GM21619 (cell line): ENCODE measurements around the gene SOST.

Experiments used
- ATAC-seq: cut with Tn5 transposase; IDR thresholded peaks from one replicate; pipeline ENCODE4 v1.9.1; 2021; ENCODE audit not compliant: unreplicated experiment

The SOST gene

GRCh38 chr17:43774304-43775250, 16.0 kb upstream of the SOST start:
- no peak for ATAC-seq

- ATAC-seq: no peak
These were observed 14.5 kb upstream of the SOST start for GRCh38 chr17:43772877-43773648.

GRCh38 chr17:43771463-43771862, 12.9 kb upstream of the SOST start:
- ATAC-seq: no peak

GRCh38 chr17:43770957-43771356, 12.4 kb upstream of the SOST start:
- ATAC-seq: no peak

GRCh38 chr17:43769859-43770258, 11.3 kb upstream of the SOST start:
- ATAC-seq: no peak

- no peak for ATAC-seq
These were observed 10.8 kb upstream of the SOST start for GRCh38 chr17:43769426-43769825.

GRCh38 chr17:43768943-43769342, 10.4 kb upstream of the SOST start:
- no peak for ATAC-seq

- ATAC-seq: no peak
These were observed 9.8 kb upstream of the SOST start for GRCh38 chr17:43768382-43768781.

GRCh38 chr17:43767713-43768059, 9.1 kb upstream of the SOST start:
- no peak for ATAC-seq

- no peak for ATAC-seq
These were observed 8.6 kb upstream of the SOST start for GRCh38 chr17:43767053-43767712.

GRCh38 chr17:43766413-43767052, 7.9 kb upstream of the SOST start:
- ATAC-seq: no peak

GRCh38 chr17:43760254-43760852, 1.8 kb upstream of the SOST start:
- no peak for ATAC-seq

GRCh38 chr17:43759836-43760235, 1.2 kb upstream of the SOST start:
- ATAC-seq: no peak

GRCh38 chr17:43758086-43758485, 505 bp downstream of the SOST start:
- ATAC-seq: no peak

- no peak for ATAC-seq
These were observed 1.4 kb downstream of the SOST start for GRCh38 chr17:43757171-43757660.

- ATAC-seq: no peak
These were observed 2.4 kb downstream of the SOST start for GRCh38 chr17:43756201-43756600.

GRCh38 chr17:43755389-43755875, 3.2 kb downstream of the SOST start:
- no peak for ATAC-seq

- ATAC-seq: no peak
These were observed 3.6 kb downstream of the SOST start for GRCh38 chr17:43754947-43755346.

- no peak for ATAC-seq
These were observed 5.0 kb downstream of the SOST start for GRCh38 chr17:43753493-43754129.

GRCh38 chr17:43750153-43750552, 8.4 kb downstream of the SOST start:
- ATAC-seq: no peak
